GM23338 (cell line): ENCODE measurements around the gene ADGRD1.

Source experiments
- CREB1 ChIP-seq: fragments of 250-450 bp; sonication (Bioruptor Pico); IDR thresholded peaks from 2 replicates; pipeline ENCODE4 v1.5.0; 2020; ENCODE audit warnings: low read depth, mild to moderate bottlenecking, moderate library complexity
- CTCF ChIP-seq, 2 experiments: fragments of 200-600 bp in 1 of 2; sonication (generic) in 1 of 2; conservative IDR thresholded peaks; 2 replicates each; pipeline versions ENCODE4 v1.5.1 to v1.6.1; 2016 to 2017; ENCODE audit warnings: antibody characterized with exemption in 2 of 2, low read depth in 2 of 2, mild to moderate bottlenecking in 2 of 2, moderate library complexity in 1 of 2
- EZH2 ChIP-seq: fragments of 200-600 bp; sonication (generic); IDR thresholded peaks from one replicate; pipeline ENCODE4 v1.8.0; 2017; ENCODE audit warnings: antibody characterized with exemption, mild to moderate bottlenecking, low read depth; ENCODE audit not compliant: unreplicated experiment
- EZH2phosphoT487 ChIP-seq: fragments of 200-600 bp; sonication (generic); IDR thresholded peaks from one replicate; pipeline ENCODE4 v1.8.1; 2018; ENCODE audit warnings: antibody characterized with exemption; ENCODE audit not compliant: unreplicated experiment
- POLR2AphosphoS5 ChIP-seq: IDR thresholded peaks from 2 replicates; pipeline ENCODE4 v1.6.1; 2016; ENCODE audit warnings: antibody characterized with exemption, low read depth
- STAT1 ChIP-seq: IDR thresholded peaks from one replicate; pipeline ENCODE4 v1.6.1; 2016; ENCODE audit warnings: antibody characterized with exemption; ENCODE audit not compliant: unreplicated experiment
- ZNF114 ChIP-seq: fragments of 250-450 bp; sonication (Bioruptor Pico); IDR thresholded peaks from 2 replicates; pipeline ENCODE4 v1.5.0; 2020; ENCODE audit warnings: mild to moderate bottlenecking, moderate library complexity
- TF ChIP-seq, protein P1 (sequence below): IDR thresholded peaks from one replicate; pipeline ENCODE4 v1.6.1; 2018; ENCODE audit warnings: antibody characterized with exemption; ENCODE audit not compliant: unreplicated experiment

GRCh38 chr12:130998136-130998535, 44.4 kb downstream of the ADGRD1 start:
- no peak for TF ChIP-seq ZNF114 (CRISPR knock-in tag)
- no peak for TF ChIP-seq CTCF (conservative IDR thresholded peaks at IDR 0.05; ENCODE audit: low read depth in 2 of 2)
- TF ChIP-seq POLR2AphosphoS5 = no peak
- no peak for TF ChIP-seq EZH2
- TF ChIP-seq, protein P1, sequence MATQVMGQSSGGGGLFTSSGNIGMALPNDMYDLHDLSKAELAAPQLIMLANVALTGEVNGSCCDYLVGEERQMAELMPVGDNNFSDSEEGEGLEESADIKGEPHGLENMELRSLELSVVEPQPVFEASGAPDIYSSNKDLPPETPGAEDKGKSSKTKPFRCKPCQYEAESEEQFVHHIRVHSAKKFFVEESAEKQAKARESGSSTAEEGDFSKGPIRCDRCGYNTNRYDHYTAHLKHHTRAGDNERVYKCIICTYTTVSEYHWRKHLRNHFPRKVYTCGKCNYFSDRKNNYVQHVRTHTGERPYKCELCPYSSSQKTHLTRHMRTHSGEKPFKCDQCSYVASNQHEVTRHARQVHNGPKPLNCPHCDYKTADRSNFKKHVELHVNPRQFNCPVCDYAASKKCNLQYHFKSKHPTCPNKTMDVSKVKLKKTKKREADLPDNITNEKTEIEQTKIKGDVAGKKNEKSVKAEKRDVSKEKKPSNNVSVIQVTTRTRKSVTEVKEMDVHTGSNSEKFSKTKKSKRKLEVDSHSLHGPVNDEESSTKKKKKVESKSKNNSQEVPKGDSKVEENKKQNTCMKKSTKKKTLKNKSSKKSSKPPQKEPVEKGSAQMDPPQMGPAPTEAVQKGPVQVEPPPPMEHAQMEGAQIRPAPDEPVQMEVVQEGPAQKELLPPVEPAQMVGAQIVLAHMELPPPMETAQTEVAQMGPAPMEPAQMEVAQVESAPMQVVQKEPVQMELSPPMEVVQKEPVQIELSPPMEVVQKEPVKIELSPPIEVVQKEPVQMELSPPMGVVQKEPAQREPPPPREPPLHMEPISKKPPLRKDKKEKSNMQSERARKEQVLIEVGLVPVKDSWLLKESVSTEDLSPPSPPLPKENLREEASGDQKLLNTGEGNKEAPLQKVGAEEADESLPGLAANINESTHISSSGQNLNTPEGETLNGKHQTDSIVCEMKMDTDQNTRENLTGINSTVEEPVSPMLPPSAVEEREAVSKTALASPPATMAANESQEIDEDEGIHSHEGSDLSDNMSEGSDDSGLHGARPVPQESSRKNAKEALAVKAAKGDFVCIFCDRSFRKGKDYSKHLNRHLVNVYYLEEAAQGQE = no peak
- TF ChIP-seq EZH2phosphoT487 = no peak
- TF ChIP-seq CREB1 = no peak
- TF ChIP-seq STAT1 = no peak
